Esophagus squamous epithelium (tissue), 5 donors: ENCODE data around the gene RIMKLB. TPM values are rescaled to one million over a fixed set of nuclear protein-coding genes. Genes with fewer than 3 reads are reported as not detected.
"Not testable (repeated sequence)": the region's sequence is repeated elsewhere in the genome, so short reads cannot be mapped to it uniquely, and the experiment has no call there.

ENCODE experiments used
- DNase-seq: peaks from one replicate; lab custom pipeline; 2025; lab: John Stamatoyannopoulos, UW
- H3K27ac ChIP-seq, 4 donors: fragments of 200-600 bp; sonication (generic); one replicate each; pipeline ENCODE4 v1.5.1; 2016 to 2019; ENCODE audit warnings: mild to moderate bottlenecking in 1 of 4
- H3K27me3 ChIP-seq, 4 donors: fragments of 200-600 bp; sonication (generic); 1 replicate in 3 of 4; 2 replicates in 1 of 4; pipeline versions ENCODE4 v1.5.1 to v1.6.0; 2017 to 2021; ENCODE audit warnings: antibody characterized with exemption in 1 of 4
- H3K36me3 ChIP-seq, 3 donors: fragments of 200-600 bp; sonication (generic); one replicate each; pipeline ENCODE4 v1.5.1; 2016 to 2019
- H3K4me1 ChIP-seq, 3 donors: fragments of 200-600 bp; sonication (generic); one replicate each; pipeline ENCODE4 v1.5.1; 2017 to 2019
- H3K4me3 ChIP-seq, 4 donors: fragments of 200-600 bp; sonication (generic); 1 replicate in 3 of 4; 2 replicates in 1 of 4; pipeline ENCODE4 v1.5.1; 2016 to 2019; ENCODE audit warnings: mild to moderate bottlenecking in 2 of 4, moderate library complexity in 1 of 4
- H3K9me3 ChIP-seq, 3 donors: fragments of 200-600 bp; sonication (generic); one replicate each; pipeline ENCODE4 v1.5.1; 2016 to 2019
- POLR2A ChIP-seq, 4 donors: fragments of 450-650 bp; IDR thresholded peaks; one replicate each; pipeline ENCODE4 v1.6.1; 2017; ENCODE audit warnings: antibody characterized with exemption in 4 of 4, mild to moderate bottlenecking in 4 of 4, moderate library complexity in 3 of 4
- WGBS, 2 donors: methylation state at CpG; one replicate each; pipeline ENCODE4 v1.1.5; 2018; 5-methylcytosine and 5-hydroxymethylcytosine counted together
- intact Hi-C: fragments of 100-400 bp; cut with DNase I; formaldehyde crosslinking; loops from one replicate; pipeline ENCODE4 v1.15.0; 2022
- total RNA-seq, 4 donors: library from RNA; depleted of rRNA; stranded (reverse); fragments of >200 nt; gene quantifications; one replicate each; pipeline ENCODE4 v1.1.0, GENCODE V29; 2016
- TF ChIP-seq, protein P1 (sequence below), 6 experiments: fragments of 450-650 bp in 4 of 6; fragments of 200-600 bp in 2 of 6; sonication (generic) in 2 of 6; IDR thresholded peaks; one replicate each; pipeline ENCODE4 v1.5.1; 2016 to 2019; ENCODE audit warnings: antibody characterized with exemption in 6 of 6, mild to moderate bottlenecking in 4 of 6, moderate library complexity in 4 of 6
- donor health status: DM: yes; HTN: yes; CAD: no.

Gene RIMKLB
- total RNA-seq, 4 donors from 2014 or later: 8.0 to 37.8 (median 15.0) TPM

DNA sequence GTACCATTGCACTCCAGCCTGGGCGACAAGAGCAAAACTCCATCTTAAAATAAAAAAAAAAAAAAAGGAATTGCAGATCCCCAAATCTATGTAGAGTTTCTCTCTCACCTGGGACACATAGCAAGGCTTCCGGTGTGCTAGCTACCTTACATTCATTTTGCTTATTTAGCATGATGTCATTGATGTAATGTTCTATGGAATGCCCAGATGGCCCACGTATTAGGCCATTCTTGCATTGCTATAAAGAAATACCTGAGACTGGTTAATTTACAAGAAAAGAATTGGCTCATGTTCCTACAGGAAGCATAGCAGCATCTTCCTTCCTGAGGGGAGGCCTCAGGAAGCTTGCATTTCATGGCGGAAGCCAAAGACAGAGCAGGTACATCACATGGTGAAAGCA lies 87.7 kb downstream of the RIMKLB start:
- DNase-seq: no peak
- Histone ChIP-seq H3K9me3 (no peaks in the 10 kb centered on the region), H3K27me3 (no peaks in the 10 kb centered on the region), H3K4me3 (no peak overlapping the region), H3K36me3 (peaks cover 0 to 13% (median 0%) of the 10 kb centered on the region in 3 donors), H3K27ac (no peak overlapping the region), H3K4me1 (peaks cover 0 to 10% (median 0%) of the 10 kb centered on the region in 3 donors)
- WGBS, 2 donors: 80 to 83% methylated on average over 4 of the region's 4 CpGs
- TF ChIP-seq POLR2A (IDR thresholded peaks at IDR 0.05): no peak
- TF ChIP-seq, protein P1, sequence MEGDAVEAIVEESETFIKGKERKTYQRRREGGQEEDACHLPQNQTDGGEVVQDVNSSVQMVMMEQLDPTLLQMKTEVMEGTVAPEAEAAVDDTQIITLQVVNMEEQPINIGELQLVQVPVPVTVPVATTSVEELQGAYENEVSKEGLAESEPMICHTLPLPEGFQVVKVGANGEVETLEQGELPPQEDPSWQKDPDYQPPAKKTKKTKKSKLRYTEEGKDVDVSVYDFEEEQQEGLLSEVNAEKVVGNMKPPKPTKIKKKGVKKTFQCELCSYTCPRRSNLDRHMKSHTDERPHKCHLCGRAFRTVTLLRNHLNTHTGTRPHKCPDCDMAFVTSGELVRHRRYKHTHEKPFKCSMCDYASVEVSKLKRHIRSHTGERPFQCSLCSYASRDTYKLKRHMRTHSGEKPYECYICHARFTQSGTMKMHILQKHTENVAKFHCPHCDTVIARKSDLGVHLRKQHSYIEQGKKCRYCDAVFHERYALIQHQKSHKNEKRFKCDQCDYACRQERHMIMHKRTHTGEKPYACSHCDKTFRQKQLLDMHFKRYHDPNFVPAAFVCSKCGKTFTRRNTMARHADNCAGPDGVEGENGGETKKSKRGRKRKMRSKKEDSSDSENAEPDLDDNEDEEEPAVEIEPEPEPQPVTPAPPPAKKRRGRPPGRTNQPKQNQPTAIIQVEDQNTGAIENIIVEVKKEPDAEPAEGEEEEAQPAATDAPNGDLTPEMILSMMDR (IDR thresholded peaks at IDR 0.05): no peak
- intact Hi-C loops: no loop called here

DNA sequence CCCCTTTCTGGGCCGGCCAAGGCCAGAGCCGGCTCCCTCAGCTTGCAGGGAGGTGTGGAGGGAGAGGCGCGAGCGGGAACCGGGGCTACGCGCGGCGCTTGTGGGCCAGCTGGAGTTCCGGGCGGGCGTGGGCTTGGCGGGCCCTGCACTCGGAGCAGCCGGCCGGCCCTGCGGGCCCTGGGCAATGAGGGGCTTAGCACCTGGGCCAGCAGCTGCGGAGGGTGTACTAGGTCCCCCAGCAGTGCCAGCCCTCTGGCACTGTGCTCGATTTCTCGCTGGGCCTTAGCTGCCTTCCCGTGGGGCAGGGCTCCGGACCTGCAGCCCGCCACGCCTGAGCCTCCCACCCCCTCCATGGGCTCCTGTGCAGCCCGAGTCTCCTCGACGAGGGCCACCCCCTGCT lies 89.4 kb downstream of the RIMKLB start:
- H3K4me3 ChIP-seq, H3K4me1 ChIP-seq, intact Hi-C loops, H3K27ac ChIP-seq, H3K27me3 ChIP-seq, H3K9me3 ChIP-seq, DNase-seq: not testable (repeated sequence)
- peaks cover 0 to 13% (median 0%) of the 10 kb centered on the region in 3 donors for H3K36me3 ChIP-seq
- WGBS, 2 donors: 80 to 100% methylated on average over 1 to 4 of the region's 28 CpGs

DNA sequence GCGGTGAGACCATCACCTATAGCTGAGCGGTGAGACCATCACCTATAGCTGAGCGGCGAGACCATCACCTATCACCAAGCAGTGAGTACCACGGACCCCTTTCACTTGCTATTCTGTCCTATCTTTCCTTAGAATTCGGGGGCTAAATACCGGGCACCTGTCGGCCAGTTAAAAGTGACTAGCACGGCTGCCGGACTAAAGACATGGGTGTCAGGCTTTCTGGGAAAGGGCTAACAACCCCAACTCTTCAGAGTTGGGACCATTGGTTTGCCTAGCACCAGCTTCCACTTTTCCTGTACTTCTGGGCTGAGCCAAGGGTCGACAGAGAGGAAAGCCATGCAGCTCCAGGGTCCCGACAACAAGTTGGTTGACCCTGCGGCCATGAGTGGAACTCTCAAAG lies 90.9 kb downstream of the RIMKLB start:
- 71 to 100% methylated on average over 2 to 5 of the region's 13 CpGs for WGBS, 2 donors
- intact Hi-C loops, H3K27me3 ChIP-seq, H3K4me3 ChIP-seq, H3K36me3 ChIP-seq, H3K4me1 ChIP-seq, H3K9me3 ChIP-seq, H3K27ac ChIP-seq, DNase-seq: not testable (repeated sequence)

DNA sequence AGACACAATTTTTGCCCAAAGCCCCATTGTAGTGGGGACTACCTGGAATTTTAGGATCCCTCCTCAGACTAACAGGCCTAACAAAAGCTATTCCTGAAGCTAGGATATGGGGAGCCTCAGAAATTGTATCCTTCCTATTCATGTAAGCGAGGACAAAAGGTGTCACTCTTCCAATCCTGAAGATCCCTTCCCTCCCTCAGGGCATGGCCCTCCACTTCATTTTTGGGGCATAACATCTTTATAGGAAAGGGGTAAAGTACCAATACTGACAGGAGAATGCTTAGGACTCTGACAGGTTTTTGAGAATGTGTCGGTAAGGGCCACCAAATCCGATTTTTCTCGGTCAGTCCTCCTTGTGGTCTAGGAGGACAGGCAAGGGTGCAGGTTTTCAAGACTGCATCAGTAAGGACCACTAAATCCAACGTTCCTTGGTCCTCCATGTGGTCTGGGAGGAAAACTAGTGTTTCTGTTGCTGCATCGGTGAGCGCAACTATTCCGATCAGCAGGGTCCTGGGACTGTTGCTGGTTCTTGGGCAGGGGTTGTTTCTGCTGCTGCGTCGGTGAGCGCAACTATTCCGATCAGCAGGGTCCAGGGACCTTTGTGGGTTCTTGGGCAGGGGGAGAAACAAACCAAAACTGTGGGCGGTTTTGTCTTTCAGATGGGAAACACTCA lies 91.7 kb downstream of the RIMKLB start:
- H3K27ac ChIP-seq, H3K27me3 ChIP-seq, DNase-seq, H3K4me1 ChIP-seq, H3K4me3 ChIP-seq, intact Hi-C loops, H3K9me3 ChIP-seq, H3K36me3 ChIP-seq: not testable (repeated sequence)
- 61 to 86% methylated on average over 4 to 6 of the region's 13 CpGs for WGBS, 2 donors

DNA sequence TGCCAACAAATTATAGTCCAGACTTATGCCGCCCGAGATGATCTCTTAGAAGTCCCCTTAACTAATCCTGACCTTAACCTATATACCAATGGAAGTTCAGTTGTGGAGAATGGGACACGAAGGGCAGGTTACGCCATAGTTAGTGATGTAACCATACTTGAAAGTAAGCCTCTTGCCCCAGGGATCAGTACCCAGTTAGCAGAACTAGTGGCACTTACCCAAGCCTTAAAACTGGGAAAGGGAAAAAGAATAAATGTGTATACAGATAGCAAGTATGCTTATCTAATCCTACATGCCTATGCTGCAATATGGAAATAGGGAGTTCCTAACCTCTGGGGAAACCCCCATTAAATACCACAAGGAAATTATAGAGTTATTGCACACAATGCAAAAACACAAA lies 95.4 kb downstream of the RIMKLB start:
- H3K27ac ChIP-seq, H3K36me3 ChIP-seq, H3K4me1 ChIP-seq, DNase-seq, intact Hi-C loops, H3K9me3 ChIP-seq, H3K27me3 ChIP-seq, H3K4me3 ChIP-seq: not testable (repeated sequence)
- 57 to 81% methylated on average over 4 of the region's 4 CpGs for WGBS, 2 donors

DNA sequence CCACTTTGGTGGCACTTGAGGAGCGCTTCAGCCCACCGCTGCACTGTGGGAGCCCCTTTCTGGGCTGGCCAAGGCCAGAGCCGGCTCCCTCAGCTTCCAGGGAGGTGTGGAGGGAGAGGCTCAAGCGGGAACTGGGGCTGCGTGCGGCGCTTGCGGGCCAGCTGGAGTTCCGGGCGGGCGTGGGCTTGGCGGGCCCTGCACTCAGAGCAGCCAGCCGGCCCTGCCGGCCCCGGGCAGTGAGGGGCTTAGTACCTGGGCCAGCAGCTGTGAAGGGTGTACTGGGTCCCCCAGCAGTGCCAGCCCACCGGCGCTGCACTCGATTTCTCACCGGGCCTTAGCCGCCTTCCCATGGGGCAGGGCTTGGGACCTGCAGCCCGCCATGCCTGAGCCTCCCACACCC lies 96.8 kb downstream of the RIMKLB start:
- H3K27me3 ChIP-seq, H3K9me3 ChIP-seq, H3K36me3 ChIP-seq, H3K4me1 ChIP-seq, H3K4me3 ChIP-seq, H3K27ac ChIP-seq, intact Hi-C loops, DNase-seq: not testable (repeated sequence)
- 100% methylated on average over 2 of the region's 21 CpGs; no CpG with 5 or more reads in 1 of the 2 donors for WGBS, 2 donors

DNA sequence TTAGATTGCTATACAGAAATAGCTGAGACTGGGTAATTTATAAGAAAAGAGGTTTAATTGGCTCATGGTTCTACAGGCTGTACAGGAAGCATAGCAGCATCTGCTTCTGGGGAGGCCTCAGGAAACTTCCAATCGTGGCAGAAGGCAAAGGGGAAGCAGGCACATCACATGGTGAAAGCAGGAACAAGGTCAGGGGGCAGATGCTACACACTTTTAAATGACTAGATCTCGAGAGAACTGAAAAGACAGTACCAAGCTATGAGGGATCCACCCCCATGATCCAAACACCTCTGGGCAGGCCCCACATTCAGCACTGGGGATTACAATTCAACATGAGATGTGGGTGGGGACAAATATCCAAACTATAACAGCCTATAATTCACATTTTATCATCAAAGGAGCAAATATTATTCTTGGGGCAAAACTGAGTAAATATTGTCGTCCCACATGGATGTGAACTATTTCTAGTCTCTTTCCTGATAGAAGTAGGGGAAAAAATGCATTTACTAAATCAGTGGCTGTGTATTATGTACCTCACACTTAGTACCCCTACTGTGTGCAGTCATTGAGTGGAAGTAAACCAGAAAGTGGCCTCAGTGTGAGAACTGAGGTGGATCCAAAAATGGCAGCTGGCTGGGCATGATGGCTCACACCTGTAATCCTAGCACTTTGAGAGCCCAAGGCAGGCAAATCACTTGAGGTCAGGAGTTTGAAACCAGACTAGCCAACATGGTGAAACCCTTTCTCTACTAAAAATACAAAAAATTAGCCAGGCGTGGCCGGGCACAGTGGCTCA lies 99.2 kb downstream of the RIMKLB start:
- 72 to 76% methylated on average over 5 of the region's 5 CpGs for WGBS, 2 donors
- H3K27me3 ChIP-seq: no peaks in the 10 kb centered on the region
- no peak for TF ChIP-seq POLR2A (IDR thresholded peaks at IDR 0.05)
- TF ChIP-seq, protein P1 (IDR thresholded peaks at IDR 0.05): no peak
- H3K4me3 ChIP-seq: no peak overlapping the region
- H3K27ac ChIP-seq: no peak overlapping the region
- no peaks in the 10 kb centered on the region for H3K4me1 ChIP-seq
- intact Hi-C loops: no loop called here
- no peaks in the 10 kb centered on the region for H3K9me3 ChIP-seq
- DNase-seq: no peak
- H3K36me3 ChIP-seq: no peaks in the 10 kb centered on the region

DNA sequence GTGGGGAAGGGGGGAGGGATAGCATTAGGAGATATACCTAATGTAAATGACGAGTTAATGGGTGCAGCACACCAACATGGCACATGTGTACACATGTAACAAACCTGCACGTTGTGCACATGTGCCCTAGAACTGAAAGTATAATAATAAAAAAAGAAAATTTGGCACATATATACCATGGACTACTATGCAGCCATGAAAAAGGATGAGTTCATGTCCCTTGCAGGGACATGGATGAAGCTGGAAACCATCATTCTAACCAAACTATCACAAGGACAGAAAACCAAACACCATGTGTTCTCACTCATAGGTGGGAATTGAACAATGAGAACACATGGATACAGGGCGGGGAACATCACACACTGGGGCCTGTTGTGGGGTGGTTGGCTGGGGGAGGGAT lies 103.4 kb downstream of the RIMKLB start:
- DNase-seq, H3K36me3 ChIP-seq, H3K27ac ChIP-seq, H3K9me3 ChIP-seq, intact Hi-C loops, H3K4me3 ChIP-seq, H3K4me1 ChIP-seq, H3K27me3 ChIP-seq: not testable (repeated sequence)
- 87 to 92% methylated on average over 3 of the region's 3 CpGs for WGBS, 2 donors

DNA sequence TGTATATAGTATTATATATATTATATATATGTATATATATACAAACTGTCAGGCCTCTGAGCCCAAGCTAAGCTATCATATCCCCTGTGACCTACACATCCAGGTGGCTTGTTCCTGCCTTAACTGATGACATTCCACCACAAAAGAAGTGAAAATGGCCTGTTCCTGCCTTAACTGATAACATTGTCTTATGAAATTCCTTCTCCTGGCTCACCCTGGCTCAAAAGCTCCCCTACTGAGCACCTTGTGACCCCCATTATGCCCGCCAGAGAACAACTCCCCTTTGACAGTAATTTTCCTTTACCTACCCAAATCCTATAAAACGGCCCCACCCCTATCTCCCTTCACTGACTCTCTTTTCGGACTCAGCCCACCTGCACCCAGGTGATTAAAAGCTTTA lies 107.0 kb downstream of the RIMKLB start:
- H3K27ac ChIP-seq, H3K36me3 ChIP-seq, H3K4me1 ChIP-seq, H3K4me3 ChIP-seq, intact Hi-C loops, H3K27me3 ChIP-seq, DNase-seq, H3K9me3 ChIP-seq: not testable (repeated sequence)
- 69 to 82% methylated on average over 3 of the region's 3 CpGs for WGBS, 2 donors

DNA sequence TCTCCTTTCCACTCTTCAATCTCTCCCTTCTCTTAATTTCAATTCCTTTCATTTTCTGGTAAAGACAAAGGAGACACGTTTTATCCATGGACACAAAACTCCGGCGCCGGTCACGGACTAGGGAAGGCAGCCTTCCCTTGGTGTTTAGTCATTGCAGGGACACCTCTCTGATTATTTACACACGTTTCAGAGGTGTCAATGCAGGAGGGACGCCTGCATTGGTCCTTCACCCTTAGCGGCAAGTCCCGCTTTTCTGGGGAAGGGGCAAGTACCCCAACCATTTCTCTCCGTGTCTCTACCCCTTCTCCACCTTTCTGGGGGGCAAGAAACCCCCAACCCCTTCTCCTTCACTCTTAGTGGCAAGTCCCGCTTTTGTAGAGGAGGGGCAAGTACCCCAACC lies 107.7 kb downstream of the RIMKLB start:
- H3K27ac ChIP-seq, DNase-seq, H3K27me3 ChIP-seq, intact Hi-C loops, H3K9me3 ChIP-seq, H3K4me3 ChIP-seq, H3K4me1 ChIP-seq, H3K36me3 ChIP-seq: not testable (repeated sequence)
- 78 to 79% methylated on average over 2 to 10 of the region's 11 CpGs for WGBS, 2 donors

DNA sequence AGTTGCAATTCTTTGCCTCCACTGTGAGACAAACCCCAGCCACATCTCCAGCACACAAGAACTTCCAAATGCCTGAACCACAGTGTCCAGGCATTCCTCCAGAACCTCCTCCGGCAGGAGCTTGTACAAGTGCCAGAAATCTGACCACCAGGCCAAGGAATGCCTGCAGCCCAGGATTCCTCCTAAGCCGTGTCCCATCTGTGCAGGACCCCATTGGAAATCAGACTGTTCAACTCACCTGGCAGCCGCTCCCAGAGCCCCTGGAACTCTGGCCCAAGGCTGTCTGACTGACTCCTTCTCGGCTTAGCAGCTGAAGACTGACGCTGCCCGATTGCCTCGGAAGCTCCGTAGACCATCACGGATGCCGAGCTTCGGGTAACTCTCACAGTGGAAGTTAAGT lies 109.3 kb downstream of the RIMKLB start:
- H3K36me3 ChIP-seq, H3K27me3 ChIP-seq, intact Hi-C loops, DNase-seq, H3K4me1 ChIP-seq, H3K4me3 ChIP-seq, H3K27ac ChIP-seq, H3K9me3 ChIP-seq: not testable (repeated sequence)
- WGBS, 2 donors: 85 to 86% methylated on average over 5 to 10 of the region's 11 CpGs
